Hypothalamus (tissue), 51 donors: ENCODE data around the gene MEP1B.
"Not testable (repeated sequence)": the region's sequence is repeated elsewhere in the genome, so short reads cannot be mapped to it uniquely, and the experiment has no call there.

Source experiments
- DNase-seq, 51 donors: peaks; one replicate each; lab custom pipeline; 2025; lab: John Stamatoyannopoulos, UW

Gene MEP1B

GRCh38 chr18:32208577-32208976 is 18.7 kb downstream of the MEP1B start:
- no peak for DNase-seq

- DNase-seq, result no peak
Observed at GRCh38 chr18:32209685-32210445, 20.0 kb downstream of the MEP1B start.

- no peak for DNase-seq
Observed at GRCh38 chr18:32213693-32214092, 23.9 kb downstream of the MEP1B start.

GRCh38 chr18:32216390-32216789 is 26.6 kb downstream of the MEP1B start:
- DNase-seq, result no peak

- DNase-seq, result no peak
Observed at GRCh38 chr18:32219431-32220018, 29.7 kb downstream of the MEP1B start.

GRCh38 chr18:32233348-32233747 is 43.5 kb downstream of the MEP1B start:
- DNase-seq, result not testable (repeated sequence)

GRCh38 chr18:32237049-32237448 is 47.2 kb downstream of the MEP1B start:
- no peak for DNase-seq

GRCh38 chr18:32238635-32239268 is 48.9 kb downstream of the MEP1B start:
- DNase-seq, result no peak

- DNase-seq, result no peak
Observed at GRCh38 chr18:32242395-32242794, 52.6 kb downstream of the MEP1B start.

- DNase-seq, result peak in 2 of 51 donors; percentile 8 to 21
Observed at GRCh38 chr18:32243358-32243757, 53.5 kb downstream of the MEP1B start.

GRCh38 chr18:32244881-32245280 is 55.0 kb downstream of the MEP1B start:
- DNase-seq, result no peak

- DNase-seq, result no peak
Observed at GRCh38 chr18:32249147-32249929, 59.5 kb downstream of the MEP1B start.

GRCh38 chr18:32251466-32251865 is 61.6 kb downstream of the MEP1B start:
- DNase-seq, result no peak

- no peak for DNase-seq
Observed at GRCh38 chr18:32252141-32252860, 62.5 kb downstream of the MEP1B start.

GRCh38 chr18:32255570-32255969 is 65.7 kb downstream of the MEP1B start:
- DNase-seq, result no peak

- DNase-seq, result peak in 1 of 51 donors; percentile 13
Observed at GRCh38 chr18:32257084-32257785, 67.4 kb downstream of the MEP1B start.

- no peak for DNase-seq
Observed at GRCh38 chr18:32258148-32258547, 68.3 kb downstream of the MEP1B start.

GRCh38 chr18:32258558-32259204 is 68.8 kb downstream of the MEP1B start:
- no peak for DNase-seq

- no peak for DNase-seq
Observed at GRCh38 chr18:32259553-32259952, 69.7 kb downstream of the MEP1B start.
